ENCODE results near the gene UBE2L5. TPM values are rescaled to one million over a fixed set of nuclear protein-coding genes. Genes with fewer than 3 reads are reported as not detected.

UBE2L5 gene
- total RNA-seq, 1 experiment from 2014 or later, result 0.13 TPM

GRCh38 chr13:30446126-30446500 lies 23.8 kb downstream of the UBE2L5 start:
- Mint-ChIP-seq H3K36me3 (no peaks in the 10 kb centered on the region), H3K9me3 (no peaks in the 10 kb centered on the region), H3K4me1 (peaks cover 27% of the 10 kb centered on the region), H3K4me3 (peak overlapping the region; percentile 60), H3K27ac (peak overlapping the region; percentile 86), H3K27me3 (ENCODE audit: low read depth) (no peaks in the 10 kb centered on the region)
- TF ChIP-seq, protein P1, sequence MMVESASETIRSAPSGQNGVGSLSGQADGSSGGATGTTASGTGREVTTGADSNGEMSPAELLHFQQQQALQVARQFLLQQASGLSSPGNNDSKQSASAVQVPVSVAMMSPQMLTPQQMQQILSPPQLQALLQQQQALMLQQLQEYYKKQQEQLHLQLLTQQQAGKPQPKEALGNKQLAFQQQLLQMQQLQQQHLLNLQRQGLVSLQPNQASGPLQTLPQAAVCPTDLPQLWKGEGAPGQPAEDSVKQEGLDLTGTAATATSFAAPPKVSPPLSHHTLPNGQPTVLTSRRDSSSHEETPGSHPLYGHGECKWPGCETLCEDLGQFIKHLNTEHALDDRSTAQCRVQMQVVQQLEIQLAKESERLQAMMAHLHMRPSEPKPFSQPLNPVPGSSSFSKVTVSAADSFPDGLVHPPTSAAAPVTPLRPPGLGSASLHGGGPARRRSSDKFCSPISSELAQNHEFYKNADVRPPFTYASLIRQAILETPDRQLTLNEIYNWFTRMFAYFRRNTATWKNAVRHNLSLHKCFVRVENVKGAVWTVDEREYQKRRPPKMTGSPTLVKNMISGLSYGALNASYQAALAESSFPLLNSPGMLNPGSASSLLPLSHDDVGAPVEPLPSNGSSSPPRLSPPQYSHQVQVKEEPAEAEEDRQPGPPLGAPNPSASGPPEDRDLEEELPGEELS (CRISPR knock-in tag; IDR thresholded peaks at IDR 0.05), result 0 out of 2 replicates have a peak, but pooled peaks have one; percentile 18
- TF ChIP-seq NFYB (CRISPR knock-in tag; conservative IDR thresholded peaks at IDR 0.05; ENCODE audit: low read depth), result no peak
- no peak for TF ChIP-seq RORB (CRISPR knock-in tag; IDR thresholded peaks at IDR 0.05)
- TF ChIP-seq, protein P2, sequence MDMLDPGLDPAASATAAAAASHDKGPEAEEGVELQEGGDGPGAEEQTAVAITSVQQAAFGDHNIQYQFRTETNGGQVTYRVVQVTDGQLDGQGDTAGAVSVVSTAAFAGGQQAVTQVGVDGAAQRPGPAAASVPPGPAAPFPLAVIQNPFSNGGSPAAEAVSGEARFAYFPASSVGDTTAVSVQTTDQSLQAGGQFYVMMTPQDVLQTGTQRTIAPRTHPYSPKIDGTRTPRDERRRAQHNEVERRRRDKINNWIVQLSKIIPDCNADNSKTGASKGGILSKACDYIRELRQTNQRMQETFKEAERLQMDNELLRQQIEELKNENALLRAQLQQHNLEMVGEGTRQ (CRISPR knock-in tag; IDR thresholded peaks at IDR 0.05), result 0 out of 2 replicates have a peak, but pooled peaks have one; percentile 3
- peak; percentile 84 for TF ChIP-seq PRDM15 (CRISPR knock-in tag; IDR thresholded peaks at IDR 0.05)
- no peak for TF ChIP-seq JAZF1 (CRISPR knock-in tag; IDR thresholded peaks at IDR 0.05)
- ATAC-seq, result peak; percentile 31
- no peak for DNase-seq (ENCODE audit: low spot score)
- ChIA-PET CTCF (interaction anchor here (1.1 to 1.8 kb wide), 7 partner anchors 9 to 313 kb away, joined by 3 to 10 read pairs (median 6); partner anchors contain the start of gene UBE2L5), POLR2A (interaction anchor here (1.0 to 1.6 kb wide), 4 partner anchors 9 to 38 kb away, joined by 3 to 8 read pairs (median 4); partner anchors contain the start of genes HMGB1 and UBE2L5)

DNA sequence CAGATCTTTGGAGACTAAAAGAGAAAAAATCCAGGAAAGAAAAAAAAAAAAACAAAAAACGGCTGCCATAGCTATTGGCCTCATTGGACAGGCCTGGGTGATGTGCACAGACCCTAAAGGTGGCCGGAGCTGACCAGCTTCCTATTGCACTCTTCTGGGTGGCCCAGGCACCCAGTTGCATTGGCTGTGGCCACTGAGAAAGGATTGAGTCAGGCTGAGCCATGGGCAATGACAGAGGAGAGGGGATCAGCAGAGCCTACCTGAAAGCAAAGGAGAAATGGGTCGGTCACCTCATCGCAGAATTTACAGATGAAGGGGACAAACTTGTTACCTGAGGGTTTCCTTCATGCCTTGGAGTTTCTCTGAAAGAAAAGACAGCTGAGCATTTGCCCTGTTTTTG lies 26.1 kb downstream of the UBE2L5 start:
- Mint-ChIP-seq H3K4me1 (peaks cover 27% of the 10 kb centered on the region), H3K36me3 (no peaks in the 10 kb centered on the region), H3K27ac (no peak overlapping the region), H3K27me3 (ENCODE audit: low read depth) (no peaks in the 10 kb centered on the region), H3K4me3 (no peak overlapping the region), H3K9me3 (no peaks in the 10 kb centered on the region)
- ATAC-seq (no peak), DNase-seq (ENCODE audit: low spot score) (no peak)
- no peak for TF ChIP-seq AR (CRISPR knock-in tag; IDR thresholded peaks at IDR 0.05)
- no peak for TF ChIP-seq ZNF232 (CRISPR knock-in tag; IDR thresholded peaks at IDR 0.05)
- no peak for TF ChIP-seq CDX4 (CRISPR knock-in tag; IDR thresholded peaks at IDR 0.05; ENCODE audit: borderline replicate concordance)
- no peak for TF ChIP-seq ATF3 (CRISPR knock-in tag; conservative IDR thresholded peaks at IDR 0.05)
- TF ChIP-seq JAZF1 (CRISPR knock-in tag; IDR thresholded peaks at IDR 0.05), result no peak
- no peak for TF ChIP-seq PRRX2 (CRISPR knock-in tag; IDR thresholded peaks at IDR 0.05)
- no peak for TF ChIP-seq FOXP1 (CRISPR knock-in tag; IDR thresholded peaks at IDR 0.05; ENCODE audit: borderline replicate concordance)
- no peak for TF ChIP-seq ZBTB21 (CRISPR knock-in tag; IDR thresholded peaks at IDR 0.05; ENCODE audit: borderline replicate concordance)
- no peak for TF ChIP-seq NFATC4 (CRISPR knock-in tag; IDR thresholded peaks at IDR 0.05)
- TF ChIP-seq ZNF425 (CRISPR knock-in tag; conservative IDR thresholded peaks at IDR 0.05), result no peak
- TF ChIP-seq E2F1 (CRISPR knock-in tag; IDR thresholded peaks at IDR 0.05), result no peak
- TF ChIP-seq ZNF317 (CRISPR knock-in tag; IDR thresholded peaks at IDR 0.05; ENCODE audit: borderline replicate concordance, low read depth), result no peak
- TF ChIP-seq, protein P2 (CRISPR knock-in tag; IDR thresholded peaks at IDR 0.05), result no peak
- no peak for TF ChIP-seq SMAD3 (CRISPR knock-in tag; IDR thresholded peaks at IDR 0.05; ENCODE audit: borderline replicate concordance)
- TF ChIP-seq ZNF671 (CRISPR knock-in tag; IDR thresholded peaks at IDR 0.05), result no peak
- POLR2A ChIA-PET, result interaction anchor here (0.6 to 1.2 kb wide), 2 partner anchors 169 to 291 kb away, joined by 3 to 7 read pairs; no protein-coding TSS in a partner anchor
- CTCF ChIA-PET, result interaction anchor here (1.5 to 2.5 kb wide), 2 partner anchors 41 to 316 kb away, joined by 3 to 5 read pairs; no protein-coding TSS in a partner anchor

Measured in WTC11 (cell line).